Measurements from ENCODE around the gene INPP5E. TPM values are rescaled to one million over a fixed set of nuclear protein-coding genes. Genes with fewer than 3 reads are reported as not detected.
A peak's percentile ranks its signal among the peaks of the same experiment; 100 is the strongest.

Gene INPP5E
- total and polyA plus RNA-seq, 3 donors from 2014 or later = 22.1 to 38.0 (median 32.2) TPM

GRCh38 chr9:136438548-136439480 is 831 bp downstream of the INPP5E start:
- no peaks in the 10 kb centered on the region for H3K27me3 ChIP-seq
- H3K27ac ChIP-seq = peak overlapping the region; percentile 52 to 87
- H3K4me3 ChIP-seq = peak overlapping the region; percentile 82 to 86
- no peaks in the 10 kb centered on the region for H3K9me3 ChIP-seq
- peaks cover 32% of the 10 kb centered on the region for H3K4me1 ChIP-seq
- TF ChIP-seq, protein P1, sequence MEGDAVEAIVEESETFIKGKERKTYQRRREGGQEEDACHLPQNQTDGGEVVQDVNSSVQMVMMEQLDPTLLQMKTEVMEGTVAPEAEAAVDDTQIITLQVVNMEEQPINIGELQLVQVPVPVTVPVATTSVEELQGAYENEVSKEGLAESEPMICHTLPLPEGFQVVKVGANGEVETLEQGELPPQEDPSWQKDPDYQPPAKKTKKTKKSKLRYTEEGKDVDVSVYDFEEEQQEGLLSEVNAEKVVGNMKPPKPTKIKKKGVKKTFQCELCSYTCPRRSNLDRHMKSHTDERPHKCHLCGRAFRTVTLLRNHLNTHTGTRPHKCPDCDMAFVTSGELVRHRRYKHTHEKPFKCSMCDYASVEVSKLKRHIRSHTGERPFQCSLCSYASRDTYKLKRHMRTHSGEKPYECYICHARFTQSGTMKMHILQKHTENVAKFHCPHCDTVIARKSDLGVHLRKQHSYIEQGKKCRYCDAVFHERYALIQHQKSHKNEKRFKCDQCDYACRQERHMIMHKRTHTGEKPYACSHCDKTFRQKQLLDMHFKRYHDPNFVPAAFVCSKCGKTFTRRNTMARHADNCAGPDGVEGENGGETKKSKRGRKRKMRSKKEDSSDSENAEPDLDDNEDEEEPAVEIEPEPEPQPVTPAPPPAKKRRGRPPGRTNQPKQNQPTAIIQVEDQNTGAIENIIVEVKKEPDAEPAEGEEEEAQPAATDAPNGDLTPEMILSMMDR (IDR thresholded peaks at IDR 0.05) = no peak
- TF ChIP-seq POLR2A (IDR thresholded peaks at IDR 0.05) = no peak
- intact Hi-C loops (cut with DNase I; ENCODE audit: low total_unique reads) = no loop called here
- peaks cover 3% of the 10 kb centered on the region for H3K36me3 ChIP-seq (ENCODE audit: low read depth, missing control alignments)
- WGBS, 2 donors = 0 to 1% methylated on average over 8 to 74 of the region's 91 CpGs
- DNase-seq = peak; percentile 25

DNA sequence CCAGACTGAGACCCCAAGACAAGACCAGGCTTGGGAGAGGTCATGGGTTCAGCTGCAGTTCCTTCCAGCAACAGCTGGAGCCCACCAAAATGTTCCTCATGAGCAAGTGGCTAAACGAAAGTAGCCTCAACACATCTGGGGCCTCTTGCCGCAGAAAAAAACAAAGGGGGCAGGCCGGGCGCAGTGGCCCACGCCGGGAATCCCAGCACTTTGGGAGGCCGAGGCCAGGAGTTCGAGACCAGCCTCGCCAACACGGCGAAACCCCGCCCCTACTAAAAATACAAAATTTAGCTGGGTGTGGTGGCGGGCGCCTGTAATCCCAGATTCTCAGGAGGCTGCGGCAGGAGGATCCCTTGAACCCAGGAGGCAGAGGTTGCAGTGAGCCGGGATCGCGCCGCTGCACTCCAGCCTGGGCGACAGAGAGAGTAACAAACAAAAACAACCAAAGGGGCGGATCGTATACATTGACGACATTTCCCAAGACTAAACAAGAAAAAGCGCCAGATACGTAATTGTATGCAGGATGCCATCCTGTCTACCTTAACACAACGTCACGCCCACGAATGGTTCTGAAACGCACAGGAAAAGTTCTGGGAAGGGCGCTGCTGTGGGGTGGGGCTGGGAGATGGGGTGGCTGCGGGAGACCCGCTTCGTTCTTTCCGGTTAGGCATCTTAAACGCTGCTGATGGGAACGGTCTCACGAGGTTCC is 1.7 kb downstream of the INPP5E start:
- H3K4me3 ChIP-seq = peak overlapping the region; percentile 82 to 86
- no peaks in the 10 kb centered on the region for H3K27me3 ChIP-seq
- 27 to 39% methylated on average over 29 to 37 of the region's 37 CpGs for WGBS, 2 donors
- H3K36me3 ChIP-seq (ENCODE audit: low read depth, missing control alignments) = peaks cover 3% of the 10 kb centered on the region
- peaks cover 32% of the 10 kb centered on the region for H3K4me1 ChIP-seq
- TF ChIP-seq, protein P1 (IDR thresholded peaks at IDR 0.05) = no peak
- no peak for TF ChIP-seq POLR2A (IDR thresholded peaks at IDR 0.05)
- peak overlapping the region in 1 of 2 donors; percentile 19 for H3K27ac ChIP-seq
- DNase-seq = no peak
- H3K9me3 ChIP-seq = no peaks in the 10 kb centered on the region
- intact Hi-C loops (cut with DNase I; ENCODE audit: low total_unique reads) = no loop called here

DNA sequence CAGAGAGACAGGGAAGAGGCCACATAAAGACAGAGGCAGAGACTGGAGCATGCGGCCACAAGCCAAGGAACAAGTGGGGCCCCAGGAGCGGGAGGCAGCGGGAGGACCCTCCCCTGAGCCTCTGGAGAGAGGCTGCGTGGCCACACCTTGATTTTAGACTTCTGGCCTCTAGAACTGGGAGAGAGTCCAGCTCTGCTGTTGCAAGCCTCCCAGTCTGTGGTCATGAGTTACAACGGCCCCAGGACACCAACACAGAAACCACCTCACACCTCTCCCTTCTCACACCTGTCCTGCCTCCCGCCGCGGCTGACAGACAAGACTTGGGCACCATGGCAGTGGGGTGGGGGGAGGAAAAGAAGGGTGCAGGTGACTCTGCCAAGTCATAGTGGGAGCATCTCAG is 2.2 kb downstream of the INPP5E start:
- Histone ChIP-seq H3K27ac (peak overlapping the region in 1 of 2 donors; percentile 19), H3K36me3 (ENCODE audit: low read depth, missing control alignments) (peaks cover 3% of the 10 kb centered on the region), H3K9me3 (no peaks in the 10 kb centered on the region), H3K4me3 (no peak overlapping the region), H3K4me1 (peaks cover 32% of the 10 kb centered on the region), H3K27me3 (no peaks in the 10 kb centered on the region)
- intact Hi-C loops (cut with DNase I; ENCODE audit: low total_unique reads) = no loop called here
- 64 to 74% methylated on average over 7 to 8 of the region's 8 CpGs for WGBS, 2 donors
- peak; percentile 33 for DNase-seq
- no peak for TF ChIP-seq POLR2A (IDR thresholded peaks at IDR 0.05)

DNA sequence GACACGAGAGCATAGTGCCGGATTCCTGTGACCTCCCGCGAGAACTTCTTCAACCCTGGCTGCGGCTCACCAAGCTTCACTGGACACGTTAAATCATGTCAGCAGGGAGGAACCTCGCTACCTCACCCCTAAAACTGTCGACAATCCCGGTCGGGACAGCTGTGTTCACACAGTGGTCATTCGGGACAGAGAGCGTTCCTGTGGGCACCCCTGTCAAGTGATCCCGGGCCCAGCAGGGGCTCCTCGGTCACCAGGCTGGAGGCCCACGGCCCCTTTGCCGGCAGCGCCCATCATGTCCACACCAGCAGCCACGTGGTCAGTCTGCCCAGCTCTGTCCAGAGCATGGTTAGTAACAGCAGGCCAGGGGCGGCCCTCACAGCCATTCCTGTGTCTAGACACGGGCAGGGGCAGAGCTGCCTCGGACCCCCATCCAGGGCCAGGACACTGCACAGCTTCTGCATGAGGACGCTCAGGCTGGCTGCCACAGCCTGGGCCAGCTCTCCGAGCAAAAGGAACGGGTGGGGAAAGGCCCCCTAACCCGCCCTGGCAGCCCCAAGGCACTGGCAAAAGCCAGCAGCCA is 3.5 kb downstream of the INPP5E start:
- intact Hi-C loops (cut with DNase I; ENCODE audit: low total_unique reads) = no loop called here
- Histone ChIP-seq H3K4me3 (no peak overlapping the region), H3K27me3 (no peaks in the 10 kb centered on the region), H3K27ac (no peak overlapping the region), H3K4me1 (peaks cover 32% of the 10 kb centered on the region), H3K36me3 (ENCODE audit: low read depth, missing control alignments) (peaks cover 2% of the 10 kb centered on the region), H3K9me3 (no peaks in the 10 kb centered on the region)
- WGBS, 2 donors = 87 to 90% methylated on average over 10 to 25 of the region's 25 CpGs
- no peak for DNase-seq
- TF ChIP-seq, protein P1 (IDR thresholded peaks at IDR 0.05) = no peak
- no peak for TF ChIP-seq POLR2A (IDR thresholded peaks at IDR 0.05)
